DND-41 (cell line): ENCODE measurements around the gene A2ML1.
"Not testable (repeated sequence)": the region's sequence is repeated elsewhere in the genome, so short reads cannot be mapped to it uniquely, and the experiment has no call there.

Experiments
- ATAC-seq: fragments of 200-7000 bp; cut with Tn5 transposase; 3 replicates; pipeline ENCODE4 v1.9.1; 2021; ENCODE audit warnings: low read depth; ENCODE audit not compliant: insufficient read depth
- DNase-seq: peaks from one replicate; pipeline ENCODE4 v3.0.0-alpha.2; 2020
- H2AFZ ChIP-seq: 2 replicates; pipeline ENCODE4 v1.6.0; 2012; ENCODE audit warnings: low read depth, low read length
- H3K27ac ChIP-seq: 2 replicates; pipeline ENCODE4 v1.5.1; 2012; ENCODE audit warnings: low read length, inconsistent platforms
- H3K27me3 ChIP-seq: fragments of 200-600 bp; sonication (generic); 2 replicates; pipeline ENCODE4 v1.6.0; 2012; ENCODE audit warnings: low read length, mild to moderate bottlenecking, inconsistent platforms; ENCODE audit not compliant: insufficient read depth, poor library complexity
- H3K36me3 ChIP-seq: 2 replicates; pipeline ENCODE4 v1.5.1; 2012; ENCODE audit warnings: low read length, inconsistent platforms; ENCODE audit not compliant: insufficient read depth
- H3K4me1 ChIP-seq: 2 replicates; pipeline ENCODE4 v1.5.1; 2012; ENCODE audit warnings: mild to moderate bottlenecking, low read length; ENCODE audit not compliant: insufficient read depth
- H3K4me2 ChIP-seq: 2 replicates; pipeline ENCODE4 v1.6.0; 2012; ENCODE audit warnings: mild to moderate bottlenecking, moderate library complexity, low read length, inconsistent platforms; ENCODE audit not compliant: insufficient read depth
- H3K4me3 ChIP-seq, 2 experiments: fragments of 200-600 bp in 1 of 2; shearing (Covaris generic) in 1 of 2; 2 replicates each; pipeline ENCODE4 v1.5.1; 2012 to 2016; ENCODE audit warnings: inconsistent platforms in 2 of 2, low read length in 2 of 2, mild to moderate bottlenecking in 2 of 2, low read depth in 1 of 2, moderate library complexity in 1 of 2
- H3K79me2 ChIP-seq: 2 replicates; pipeline ENCODE4 v1.6.0; 2012; ENCODE audit warnings: low read length, inconsistent platforms; ENCODE audit not compliant: insufficient read depth
- H3K9ac ChIP-seq: 2 replicates; pipeline ENCODE4 v1.6.0; 2012; ENCODE audit warnings: low read depth, mild to moderate bottlenecking, inconsistent platforms, low read length, moderate library complexity
- H3K9me3 ChIP-seq: 2 replicates; pipeline ENCODE4 v1.5.1; 2012; ENCODE audit warnings: low read length, moderate library complexity, mild to moderate bottlenecking, inconsistent platforms; ENCODE audit not compliant: insufficient read depth, severe bottlenecking
- H4K20me1 ChIP-seq: 2 replicates; pipeline ENCODE4 v1.6.0; 2012; ENCODE audit warnings: low read length; ENCODE audit not compliant: insufficient read depth
- CTCF ChIP-seq: IDR thresholded peaks from 2 replicates; pipeline ENCODE4 v1.5.1; 2012; ENCODE audit warnings: borderline replicate concordance, low read length, moderate library complexity, mild to moderate bottlenecking; ENCODE audit not compliant: poor library complexity, severe bottlenecking; ENCODE audit errors: extremely low read depth
- EZH2 ChIP-seq: IDR thresholded peaks from 3 replicates; pipeline ENCODE4 v1.6.1; 2012; ENCODE audit warnings: borderline replicate concordance, low read depth, mild to moderate bottlenecking, moderate library complexity, low read length, inconsistent platforms; ENCODE audit not compliant: severe bottlenecking

Gene A2ML1

GRCh38 chr12:8847435-8847834 is 25.0 kb downstream of the A2ML1 start:
- no peak for ATAC-seq
- Histone ChIP-seq H3K27ac (no peak overlapping the region), H3K9me3 (no peaks in the 10 kb centered on the region), H3K4me3 (no peak overlapping the region), H3K9ac (no peak overlapping the region), H2AFZ (no peak overlapping the region), H3K36me3 (no peaks in the 10 kb centered on the region), H3K4me1 (no peaks in the 10 kb centered on the region), H3K79me2 (no peaks in the 10 kb centered on the region), H3K4me2 (no peak overlapping the region), H4K20me1 (no peaks in the 10 kb centered on the region), H3K27me3 (no peaks in the 10 kb centered on the region)
- no peak for TF ChIP-seq CTCF
- TF ChIP-seq EZH2 = no peak
- no peak for DNase-seq

GRCh38 chr12:8849876-8850275 is 27.5 kb downstream of the A2ML1 start:
- Histone ChIP-seq H2AFZ (no peak overlapping the region), H3K27ac (no peak overlapping the region), H3K27me3 (peaks cover 6% of the 10 kb centered on the region), H3K4me3 (no peak overlapping the region), H3K36me3 (no peaks in the 10 kb centered on the region), H4K20me1 (no peaks in the 10 kb centered on the region), H3K9me3 (no peaks in the 10 kb centered on the region), H3K4me2 (no peak overlapping the region), H3K9ac (no peak overlapping the region), H3K4me1 (no peaks in the 10 kb centered on the region), H3K79me2 (no peaks in the 10 kb centered on the region)
- no peak for TF ChIP-seq EZH2
- no peak for TF ChIP-seq CTCF
- DNase-seq (no peak), ATAC-seq (no peak)

GRCh38 chr12:8852119-8852518 is 29.7 kb downstream of the A2ML1 start:
- Histone ChIP-seq H3K36me3 (no peaks in the 10 kb centered on the region), H3K4me1 (no peaks in the 10 kb centered on the region), H3K4me3 (no peak overlapping the region), H3K27ac (no peak overlapping the region), H3K4me2 (no peak overlapping the region), H3K9ac (no peak overlapping the region), H3K9me3 (no peaks in the 10 kb centered on the region), H2AFZ (no peak overlapping the region), H4K20me1 (no peaks in the 10 kb centered on the region), H3K79me2 (no peaks in the 10 kb centered on the region), H3K27me3 (peaks cover 6% of the 10 kb centered on the region)
- DNase-seq (no peak), ATAC-seq (no peak)
- TF ChIP-seq EZH2 (no peak), CTCF (no peak)

- no peak for TF ChIP-seq CTCF
- no peak for TF ChIP-seq EZH2
- Histone ChIP-seq H3K4me3 (no peak overlapping the region), H3K27me3 (peaks cover 6% of the 10 kb centered on the region), H3K36me3 (no peaks in the 10 kb centered on the region), H3K9me3 (no peaks in the 10 kb centered on the region), H3K4me2 (no peak overlapping the region), H3K27ac (no peak overlapping the region), H3K9ac (no peak overlapping the region), H2AFZ (no peak overlapping the region), H3K79me2 (no peaks in the 10 kb centered on the region), H3K4me1 (no peaks in the 10 kb centered on the region), H4K20me1 (no peaks in the 10 kb centered on the region)
- DNase-seq = no peak
- ATAC-seq = no peak
Observed at GRCh38 chr12:8855891-8856290, 33.5 kb downstream of the A2ML1 start.

GRCh38 chr12:8859448-8859847 is 37.0 kb downstream of the A2ML1 start:
- H3K27ac ChIP-seq, H3K4me2 ChIP-seq, H3K9ac ChIP-seq, H2AFZ ChIP-seq, H3K4me3 ChIP-seq, H3K36me3 ChIP-seq, H3K27me3 ChIP-seq, H4K20me1 ChIP-seq, DNase-seq, H3K4me1 ChIP-seq, ATAC-seq, H3K9me3 ChIP-seq, H3K79me2 ChIP-seq: not testable (repeated sequence)
